Right lobe of liver (tissue), 6 donors: ENCODE data around the gene SNED1. TPM values are rescaled to one million over a fixed set of nuclear protein-coding genes. Genes with fewer than 3 reads are reported as not detected.

Source experiments
- ATAC-seq, 4 donors: fragments of 200-7000 bp; cut with Tn5 transposase; one replicate each; pipeline ENCODE4 v1.9.1; 2020; ENCODE audit warnings: mild to moderate bottlenecking in 4 of 4, moderate library complexity in 4 of 4
- DNase-seq, 3 donors: peaks; one replicate each; pipeline ENCODE4 v3.0.0-alpha.2; 2020
- H3K27ac ChIP-seq, 3 donors: fragments of 200-600 bp; one replicate each; pipeline ENCODE4 v1.8.0; 2022
- H3K27me3 ChIP-seq, 2 donors: fragments of 200-600 bp; one replicate each; pipeline ENCODE4 v1.8.0; 2022
- H3K36me3 ChIP-seq, 4 donors: fragments of 200-600 bp; sonication (generic) in 1 of 4; one replicate each; pipeline versions ENCODE4 v1.5.1 to v1.8.0; 2017 to 2022; ENCODE audit warnings: control low read depth in 1 of 4
- H3K4me1 ChIP-seq, 4 donors: fragments of 200-600 bp; sonication (generic) in 1 of 4; one replicate each; pipeline versions ENCODE4 v1.5.1 to v1.8.0; 2017 to 2022; ENCODE audit warnings: control low read depth in 1 of 4
- H3K4me3 ChIP-seq, 3 donors: fragments of 200-600 bp; one replicate each; pipeline ENCODE4 v1.8.0; 2022
- H3K9me3 ChIP-seq, 4 donors: fragments of 200-600 bp; sonication (generic) in 1 of 4; one replicate each; pipeline versions ENCODE4 v1.5.1 to v1.8.0; 2017 to 2022; ENCODE audit warnings: control low read depth in 1 of 4
- POLR2A ChIP-seq: fragments of 450-650 bp; IDR thresholded peaks from one replicate; pipeline ENCODE4 v1.6.1; 2017; ENCODE audit warnings: antibody characterized with exemption, mild to moderate bottlenecking
- WGBS: methylation state at CpG from one replicate; pipeline ENCODE4 v1.1.6; 2018; ENCODE audit warnings: low coverage, low lambda C conversion rate; ENCODE audit not compliant: insufficient coverage; ENCODE audit errors: missing lambda C conversion rate; 5-methylcytosine and 5-hydroxymethylcytosine counted together
- intact Hi-C, 2 donors: fragments of 100-400 bp; cut with DNase I; formaldehyde crosslinking; loops; one replicate each; pipeline versions ENCODE4 v1.11.2 to v1.14.1; 2022
- total RNA-seq, 6 experiments: library from RNA; depleted of rRNA in 2 of 6; stranded (reverse); fragments of >200 nt in 2 of 6; fragmentation: NEBNext Ultra II Directional in 3 of 6; extraction: Animal tissue kit (Norgen Biotek cat#: 25700) in 3 of 6; gene quantifications; one replicate each; pipeline versions ENCODE4 v1.1.0 to v1.2.4, GENCODE V29; 2016 to 2023
- TF ChIP-seq, protein P1 (sequence below), 4 donors: fragments of 200-600 bp in 3 of 4; fragments of 450-650 bp in 1 of 4; IDR thresholded peaks; one replicate each; pipeline versions ENCODE4 v1.5.1 to v1.8.0; 2016 to 2022; ENCODE audit warnings: antibody characterized with exemption in 4 of 4, mild to moderate bottlenecking in 2 of 4
- donor health status: DM: no; HTN: yes; CAD: no.
- donor health status: DM: no; HTN: no; CAD: no.
- donor health status: DM: no; HTN: no; CAD: no.
- donor health status: DM: no; HTN: yes; CAD: no.
- donor health status: DM: no; HTN: yes; CAD: no.

The SNED1 gene
- total RNA-seq, 6 experiments from 2014 or later, result 7.4 to 27.8 (median 13.2) TPM

DNA sequence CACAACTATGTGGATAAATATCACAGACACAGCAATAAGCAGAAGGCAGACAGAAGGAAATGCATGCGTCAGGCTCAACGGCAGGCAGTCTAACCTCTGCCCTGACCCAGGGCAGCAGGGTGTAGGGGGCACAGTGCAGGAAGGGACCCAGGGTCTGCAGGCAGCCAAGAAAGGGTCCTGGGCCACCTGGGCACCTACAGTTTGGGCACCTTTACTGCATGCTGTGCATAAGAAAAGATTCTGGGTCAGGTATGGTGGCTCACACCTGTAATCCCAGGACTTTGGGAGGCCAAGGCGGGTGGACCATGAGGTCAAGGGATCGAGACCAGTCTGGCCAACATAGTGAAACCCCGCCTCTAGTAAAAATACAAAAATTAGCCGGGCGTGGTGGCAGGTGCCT is 133.1 kb downstream of the SNED1 start:
- intact Hi-C loops, result no loop called here
- TF ChIP-seq, protein P1, sequence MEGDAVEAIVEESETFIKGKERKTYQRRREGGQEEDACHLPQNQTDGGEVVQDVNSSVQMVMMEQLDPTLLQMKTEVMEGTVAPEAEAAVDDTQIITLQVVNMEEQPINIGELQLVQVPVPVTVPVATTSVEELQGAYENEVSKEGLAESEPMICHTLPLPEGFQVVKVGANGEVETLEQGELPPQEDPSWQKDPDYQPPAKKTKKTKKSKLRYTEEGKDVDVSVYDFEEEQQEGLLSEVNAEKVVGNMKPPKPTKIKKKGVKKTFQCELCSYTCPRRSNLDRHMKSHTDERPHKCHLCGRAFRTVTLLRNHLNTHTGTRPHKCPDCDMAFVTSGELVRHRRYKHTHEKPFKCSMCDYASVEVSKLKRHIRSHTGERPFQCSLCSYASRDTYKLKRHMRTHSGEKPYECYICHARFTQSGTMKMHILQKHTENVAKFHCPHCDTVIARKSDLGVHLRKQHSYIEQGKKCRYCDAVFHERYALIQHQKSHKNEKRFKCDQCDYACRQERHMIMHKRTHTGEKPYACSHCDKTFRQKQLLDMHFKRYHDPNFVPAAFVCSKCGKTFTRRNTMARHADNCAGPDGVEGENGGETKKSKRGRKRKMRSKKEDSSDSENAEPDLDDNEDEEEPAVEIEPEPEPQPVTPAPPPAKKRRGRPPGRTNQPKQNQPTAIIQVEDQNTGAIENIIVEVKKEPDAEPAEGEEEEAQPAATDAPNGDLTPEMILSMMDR (IDR thresholded peaks at IDR 0.05), result no peak
- TF ChIP-seq POLR2A, result no peak
- Histone ChIP-seq H3K9me3 (no peaks in the 10 kb centered on the region), H3K36me3 (no peaks in the 10 kb centered on the region), H3K27me3 (no peaks in the 10 kb centered on the region), H3K27ac (no peak overlapping the region), H3K4me3 (no peak overlapping the region), H3K4me1 (peaks cover 0 to 4% (median 0%) of the 10 kb centered on the region in 4 donors)
- no peak for ATAC-seq
- 95% methylated on average over 6 of the region's 7 CpGs for WGBS
- DNase-seq, result no peak

DNA sequence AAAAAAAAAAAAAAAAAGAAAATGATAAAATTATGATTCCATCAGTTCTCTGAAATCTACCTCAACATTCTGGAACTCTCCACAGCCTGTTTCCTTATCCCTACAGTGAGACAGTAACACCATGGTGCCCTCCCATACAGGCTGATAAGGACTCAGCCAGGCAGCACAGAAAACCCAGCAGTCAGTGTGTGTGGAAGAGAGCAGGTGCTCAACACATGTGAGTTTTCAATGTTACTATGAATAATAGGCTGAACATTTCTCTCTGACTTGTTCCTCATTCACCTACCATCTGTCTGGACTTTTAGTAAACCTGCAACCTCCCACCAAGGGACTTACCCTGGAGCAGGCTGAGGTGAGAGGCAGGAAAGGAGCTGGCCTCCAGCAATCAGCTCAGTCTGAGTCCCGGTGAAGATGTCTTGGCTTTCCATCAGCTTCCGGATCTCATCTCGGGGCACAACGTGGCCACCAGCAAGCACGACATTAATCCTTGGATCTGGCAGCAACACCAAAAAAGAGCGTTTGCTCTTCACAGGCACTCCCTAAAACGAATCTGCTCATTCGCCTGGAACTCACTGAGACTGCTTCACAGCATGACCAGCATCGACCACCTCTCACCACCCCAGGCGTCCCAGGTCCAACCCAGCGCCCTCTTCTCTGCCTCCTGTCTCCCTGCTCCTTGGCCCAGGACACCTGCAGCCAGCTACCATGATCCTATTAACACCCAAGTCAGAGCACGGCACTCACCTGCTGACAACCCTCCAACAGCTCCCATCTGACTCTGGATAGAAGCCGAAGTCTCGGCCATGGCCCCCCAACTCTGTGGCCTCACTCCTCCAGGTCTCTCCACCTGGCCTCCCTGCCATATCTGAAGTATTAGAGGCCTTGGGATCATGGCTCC is 134.4 kb downstream of the SNED1 start:
- no peak for DNase-seq
- H3K9me3 ChIP-seq, result no peaks in the 10 kb centered on the region

DNA sequence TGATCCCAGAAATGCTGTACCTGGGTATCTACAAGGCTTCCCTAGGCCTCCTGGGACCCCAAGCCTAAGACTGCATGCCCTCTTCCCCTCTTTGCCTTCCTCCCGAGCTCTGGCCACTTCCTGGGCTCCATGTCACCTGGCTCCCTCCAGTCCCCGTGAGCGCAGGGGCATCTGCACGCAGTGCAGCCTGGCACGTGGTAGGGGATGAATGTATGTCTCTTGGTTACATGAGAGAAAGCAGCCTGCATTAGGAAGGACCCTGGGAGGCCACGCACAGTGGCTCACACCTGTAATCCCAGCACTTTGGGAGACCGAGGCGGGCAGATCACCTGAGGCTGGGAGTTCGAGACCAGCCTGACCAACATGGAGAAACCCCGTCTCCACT is 135.0 kb downstream of the SNED1 start:
- H3K27me3 ChIP-seq, result no peaks in the 10 kb centered on the region
- intact Hi-C loops, result no loop called here
- H3K36me3 ChIP-seq, result no peaks in the 10 kb centered on the region
- DNase-seq, result no peak
- ATAC-seq, result no peak
- no peak overlapping the region for H3K27ac ChIP-seq
- TF ChIP-seq, protein P1 (IDR thresholded peaks at IDR 0.05), result no peak
- no peak for TF ChIP-seq POLR2A
- peaks cover 0 to 4% (median 0%) of the 10 kb centered on the region in 4 donors for H3K4me1 ChIP-seq
- no peak overlapping the region for H3K4me3 ChIP-seq
- WGBS, result 98% methylated on average over 8 of the region's 10 CpGs
- H3K9me3 ChIP-seq, result no peaks in the 10 kb centered on the region

More for the DNA sequence above, 134.4 kb downstream of the SNED1 start:
- 92% methylated on average over 8 of the region's 14 CpGs for WGBS
- intact Hi-C loops, result no loop called here
- H3K36me3 ChIP-seq, result no peaks in the 10 kb centered on the region
- H3K4me3 ChIP-seq, result no peak overlapping the region
- peaks cover 0 to 4% (median 0%) of the 10 kb centered on the region in 4 donors for H3K4me1 ChIP-seq
- no peak overlapping the region for H3K27ac ChIP-seq
- no peak for TF ChIP-seq POLR2A
- TF ChIP-seq, protein P1 (IDR thresholded peaks at IDR 0.05), result no peak
- no peaks in the 10 kb centered on the region for H3K27me3 ChIP-seq
- no peak for ATAC-seq

DNA sequence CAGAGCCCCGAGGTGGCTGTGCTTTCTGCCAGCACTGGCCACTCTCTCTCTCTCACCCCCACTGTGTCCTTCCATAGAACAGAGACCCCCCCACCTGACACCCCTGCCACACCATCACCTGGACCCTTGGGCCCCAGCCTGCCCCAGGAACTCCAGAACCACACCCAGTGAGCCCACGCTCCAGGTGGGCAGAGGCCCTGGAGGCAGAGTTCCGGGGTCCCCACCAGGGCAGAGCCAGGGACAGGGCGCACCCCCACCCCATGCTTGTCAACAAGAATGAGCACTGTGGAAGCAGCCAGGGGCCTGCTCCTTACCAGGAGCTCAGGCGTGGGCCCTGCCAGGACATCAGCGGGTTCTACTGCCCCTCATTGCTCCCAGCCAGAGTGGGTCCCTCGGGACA is 136.3 kb downstream of the SNED1 start:
- Histone ChIP-seq H3K27me3 (no peaks in the 10 kb centered on the region), H3K36me3 (no peaks in the 10 kb centered on the region), H3K4me1 (peaks cover 0 to 4% (median 0%) of the 10 kb centered on the region in 4 donors), H3K9me3 (no peaks in the 10 kb centered on the region), H3K27ac (no peak overlapping the region), H3K4me3 (no peak overlapping the region)
- ATAC-seq (no peak), DNase-seq (no peak)
- intact Hi-C loops, result no loop called here
- TF ChIP-seq, protein P1 (IDR thresholded peaks at IDR 0.05), result no peak
- no peak for TF ChIP-seq POLR2A
- 100% methylated on average over 2 of the region's 7 CpGs for WGBS
